Effector memory CD4-positive, alpha-beta T cell (primary cell): ENCODE data around the gene MMP15.

Source experiments
- DNase-seq, 3 donors: peaks; one replicate each; pipeline ENCODE4 v3.0.0-alpha.2; 2020
- H3K27ac ChIP-seq: 2 replicates; pipeline ENCODE4 v1.7.0; 2013; ENCODE audit warnings: mild to moderate bottlenecking, low read length, moderate library complexity; ENCODE audit not compliant: insufficient read depth, poor library complexity, severe bottlenecking
- H3K27me3 ChIP-seq: replicated peaks from 2 replicates; pipeline ENCODE4 v1.7.0; 2013; ENCODE audit warnings: mild to moderate bottlenecking, low read length; ENCODE audit not compliant: insufficient read depth, control insufficient read depth, poor library complexity, severe bottlenecking
- H3K36me3 ChIP-seq: 2 replicates; pipeline ENCODE4 v1.7.0; 2013; ENCODE audit warnings: mild to moderate bottlenecking, low read length, moderate library complexity; ENCODE audit not compliant: control insufficient read depth, insufficient read depth
- H3K4me1 ChIP-seq: 2 replicates; pipeline ENCODE4 v1.7.0; 2013; ENCODE audit warnings: low read length, mild to moderate bottlenecking; ENCODE audit not compliant: control insufficient read depth, insufficient read depth, poor library complexity, severe bottlenecking
- H3K4me3 ChIP-seq: 2 replicates; pipeline ENCODE4 v1.7.0; 2013; ENCODE audit warnings: low read length, low read depth, mild to moderate bottlenecking; ENCODE audit not compliant: insufficient read depth, poor library complexity, severe bottlenecking
- H3K9me3 ChIP-seq: 2 replicates; pipeline ENCODE4 v1.7.0; 2013; ENCODE audit warnings: mild to moderate bottlenecking, low read length, moderate library complexity; ENCODE audit not compliant: control insufficient read depth

MMP15 gene

DNA sequence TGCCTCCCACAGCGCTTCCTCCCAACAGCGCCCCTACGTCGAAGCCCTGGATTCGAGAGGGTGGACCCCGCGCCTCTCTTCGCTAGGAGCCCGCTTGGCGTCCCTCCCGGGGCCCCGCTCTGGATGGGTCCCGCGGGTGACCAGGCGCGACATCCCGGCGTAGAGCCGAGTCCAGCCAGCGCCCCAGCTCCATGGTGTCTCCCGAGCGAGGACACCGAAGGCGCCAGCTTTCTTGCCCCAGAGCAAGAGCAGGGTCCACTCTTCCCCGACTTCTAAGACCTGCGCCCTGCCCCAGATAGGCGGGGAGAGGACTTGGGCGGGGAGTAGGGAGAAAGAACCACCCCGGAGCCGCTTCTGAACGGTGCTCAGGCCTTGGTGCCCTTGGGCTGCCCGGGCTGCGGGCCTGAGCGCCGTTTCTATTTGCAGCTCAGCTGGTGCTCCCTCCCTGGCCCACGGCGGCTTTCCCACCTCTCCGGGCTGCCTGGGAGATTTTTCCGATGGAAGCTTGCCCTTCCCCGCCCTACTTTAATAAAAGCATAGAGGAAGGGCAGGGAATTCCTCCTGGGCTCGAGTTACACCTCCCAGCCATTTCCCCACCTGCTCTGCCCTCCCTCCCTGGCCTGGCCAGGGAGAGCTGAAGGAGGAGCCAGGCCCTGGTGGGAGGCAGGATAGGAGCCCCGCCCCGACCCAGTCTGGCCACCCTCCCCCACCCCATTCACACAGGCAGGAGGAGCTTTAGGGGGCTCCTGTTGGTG lies 1.8 kb downstream of the MMP15 start:
- Histone ChIP-seq H3K36me3 (no peaks in the 10 kb centered on the region), H3K9me3 (no peaks in the 10 kb centered on the region), H3K4me1 (peaks cover 21% of the 10 kb centered on the region), H3K27ac (no peak overlapping the region), H3K27me3 (no peaks in the 10 kb centered on the region), H3K4me3 (peak overlapping the region; percentile 89)
- no peak for DNase-seq

DNA sequence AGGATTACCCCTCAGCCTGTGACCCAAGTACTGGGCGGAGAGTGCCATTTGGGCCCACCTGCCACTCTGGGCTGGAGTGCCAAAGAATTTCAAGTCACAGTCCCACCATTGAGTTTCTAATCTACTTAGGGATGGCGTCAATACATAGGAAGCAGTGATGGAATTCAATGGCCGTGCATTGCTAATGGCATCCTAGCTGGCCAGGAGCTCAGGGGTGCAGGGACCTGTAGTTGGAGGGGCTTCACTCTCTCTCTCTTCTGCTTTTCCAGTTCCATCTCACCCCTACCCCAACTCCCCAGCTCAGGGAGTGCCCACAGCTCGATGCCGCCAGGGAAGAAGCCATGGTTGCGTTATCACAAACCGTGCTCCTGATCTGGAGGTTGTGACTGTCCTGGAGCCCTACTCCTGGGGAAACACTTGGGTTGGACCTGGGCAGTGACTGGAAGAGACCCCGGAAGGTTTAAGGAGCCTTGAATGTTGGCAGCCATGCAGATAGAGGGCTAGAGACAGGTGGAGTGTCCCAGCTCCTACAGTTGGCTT lies 2.4 kb downstream of the MMP15 start:
- Histone ChIP-seq H3K4me3 (no peak overlapping the region), H3K4me1 (peaks cover 21% of the 10 kb centered on the region), H3K9me3 (no peaks in the 10 kb centered on the region)

DNA sequence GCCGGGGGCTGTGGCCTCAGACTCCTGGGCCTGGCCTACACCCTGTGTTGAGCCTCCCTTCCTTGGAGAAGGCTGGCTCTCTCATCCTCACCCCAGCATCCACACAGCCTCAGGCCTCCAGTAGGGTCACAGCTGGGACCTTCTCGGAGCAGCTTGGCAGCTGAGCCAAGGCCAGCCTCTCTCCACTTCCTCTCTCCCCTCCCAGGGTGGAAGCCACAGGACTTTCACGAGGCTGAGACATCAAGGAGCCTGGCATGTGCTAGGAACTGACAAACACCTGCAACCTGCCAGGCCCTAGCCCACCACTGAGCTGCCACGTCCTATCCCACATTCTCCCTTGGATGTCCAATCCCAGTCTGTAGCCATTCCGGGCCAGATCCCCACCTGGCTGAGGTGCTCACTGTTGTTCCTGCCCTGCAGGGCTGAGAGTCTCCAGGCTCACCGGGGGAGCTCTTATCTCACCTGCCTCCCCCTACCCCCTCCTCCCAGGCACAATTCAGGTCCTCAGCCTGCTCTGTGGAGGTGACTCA lies 3.1 kb downstream of the MMP15 start:
- DNase-seq = no peak
- H3K27me3 ChIP-seq = no peaks in the 10 kb centered on the region
- H3K36me3 ChIP-seq = no peaks in the 10 kb centered on the region
- no peak overlapping the region for H3K4me3 ChIP-seq
- H3K9me3 ChIP-seq = no peaks in the 10 kb centered on the region
- H3K4me1 ChIP-seq = peaks cover 21% of the 10 kb centered on the region
- no peak overlapping the region for H3K27ac ChIP-seq

More for the DNA sequence above, 2.4 kb downstream of the MMP15 start:
- DNase-seq = no peak
- no peak overlapping the region for H3K27ac ChIP-seq
- H3K27me3 ChIP-seq = no peaks in the 10 kb centered on the region
- no peaks in the 10 kb centered on the region for H3K36me3 ChIP-seq

DNA sequence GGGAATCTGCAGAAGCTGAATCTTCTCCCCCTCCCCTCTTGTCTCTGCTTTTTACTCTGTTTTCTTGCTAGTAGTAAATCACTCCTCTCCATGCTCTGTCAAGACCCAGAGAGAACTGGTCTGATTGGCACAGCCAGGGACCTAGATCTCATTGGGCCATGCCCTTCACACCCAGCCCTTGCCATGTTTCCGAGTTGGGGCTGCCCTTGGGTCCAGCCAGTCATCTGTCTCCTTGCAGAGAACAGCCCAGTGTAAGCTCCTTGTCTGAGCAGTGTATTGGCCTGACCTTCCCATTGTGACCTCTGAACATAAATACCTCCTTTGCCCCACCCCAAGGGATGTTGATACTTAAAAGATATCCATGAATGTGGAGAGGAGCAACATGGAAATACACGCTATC lies 3.9 kb downstream of the MMP15 start:
- Histone ChIP-seq H3K4me1 (peaks cover 21% of the 10 kb centered on the region), H3K27me3 (no peaks in the 10 kb centered on the region), H3K36me3 (no peaks in the 10 kb centered on the region), H3K4me3 (no peak overlapping the region), H3K27ac (no peak overlapping the region), H3K9me3 (no peaks in the 10 kb centered on the region)
- DNase-seq = no peak

DNA sequence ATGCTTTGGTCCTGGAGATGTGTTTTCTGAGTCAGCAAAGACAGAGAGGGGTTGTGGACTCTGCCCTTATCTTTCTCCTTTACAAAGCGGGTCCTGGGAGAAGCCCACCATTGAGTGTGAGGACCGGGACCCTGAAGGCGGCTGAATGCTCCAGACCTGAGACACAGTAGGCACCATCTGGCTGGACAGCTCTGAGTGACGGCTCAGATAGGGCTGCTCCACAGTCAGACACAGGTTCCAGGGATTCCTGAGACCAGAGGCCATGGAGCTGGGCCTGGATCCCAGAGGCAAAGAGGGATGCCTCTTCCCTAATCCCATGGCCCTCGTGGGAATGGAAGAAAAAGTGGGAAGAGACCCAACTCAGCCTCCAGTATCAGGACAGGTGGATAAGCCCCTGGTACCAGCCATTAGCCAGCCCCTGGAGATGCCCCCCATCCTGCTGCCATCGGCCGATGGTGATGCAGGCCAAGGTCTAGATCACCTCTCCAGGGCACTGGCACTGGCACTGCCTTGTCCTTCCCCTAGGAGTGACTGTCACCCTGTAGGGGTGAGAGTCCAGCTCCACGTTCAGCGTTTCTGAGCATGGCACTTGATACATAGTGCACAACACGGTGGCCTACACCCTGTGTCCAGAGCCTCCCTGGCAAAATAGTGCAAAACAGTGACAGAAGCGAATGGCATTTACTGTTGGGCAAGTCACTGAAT lies 4.7 kb downstream of the MMP15 start:
- H3K27ac ChIP-seq = no peak overlapping the region
- no peak for DNase-seq
- H3K27me3 ChIP-seq = no peaks in the 10 kb centered on the region
- no peaks in the 10 kb centered on the region for H3K9me3 ChIP-seq
- H3K36me3 ChIP-seq = no peaks in the 10 kb centered on the region
- H3K4me1 ChIP-seq = peaks cover 18% of the 10 kb centered on the region
- H3K4me3 ChIP-seq = no peak overlapping the region

DNA sequence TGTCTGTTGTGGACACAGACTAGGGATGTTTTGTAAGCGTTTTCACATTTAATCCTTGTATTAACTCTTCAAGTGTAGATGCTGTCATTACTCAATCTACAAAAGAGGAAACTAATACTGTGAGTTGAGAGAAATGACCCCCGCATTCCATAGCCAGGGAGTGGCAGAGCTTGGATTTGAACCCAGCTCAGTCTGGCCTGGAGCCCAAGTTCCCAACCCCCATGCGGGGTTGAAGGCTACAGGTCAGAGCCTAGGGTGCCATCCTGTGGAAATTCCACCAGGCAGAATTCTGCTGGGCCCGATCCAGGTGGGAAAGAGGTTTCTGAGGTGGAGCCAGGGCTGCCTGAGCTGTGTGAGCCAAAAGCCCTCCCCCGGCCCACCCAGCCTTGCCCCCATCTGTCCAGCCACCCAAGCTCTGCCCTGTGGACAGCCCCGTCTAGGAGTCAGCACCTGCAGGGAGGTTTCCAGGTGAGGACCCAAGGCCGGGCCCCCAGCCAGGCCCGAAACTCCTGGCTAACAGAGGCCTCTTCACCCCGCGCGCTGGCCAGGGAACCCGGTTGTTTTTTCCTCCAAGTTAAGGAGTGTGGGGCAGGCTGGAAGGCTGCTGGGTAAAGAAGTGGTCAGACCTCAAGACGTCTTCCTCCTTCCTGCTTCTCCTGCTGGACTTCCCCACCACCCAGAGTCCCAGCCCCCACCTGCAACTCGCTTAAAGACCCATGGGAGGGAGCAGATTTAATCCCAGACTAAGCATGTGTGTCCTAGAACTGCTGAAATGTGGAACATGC lies 5.7 kb downstream of the MMP15 start:
- Histone ChIP-seq H3K4me1 (peaks cover 13% of the 10 kb centered on the region), H3K9me3 (no peaks in the 10 kb centered on the region), H3K27ac (no peak overlapping the region), H3K36me3 (no peaks in the 10 kb centered on the region), H3K4me3 (no peak overlapping the region), H3K27me3 (no peaks in the 10 kb centered on the region)
- DNase-seq = no peak

DNA sequence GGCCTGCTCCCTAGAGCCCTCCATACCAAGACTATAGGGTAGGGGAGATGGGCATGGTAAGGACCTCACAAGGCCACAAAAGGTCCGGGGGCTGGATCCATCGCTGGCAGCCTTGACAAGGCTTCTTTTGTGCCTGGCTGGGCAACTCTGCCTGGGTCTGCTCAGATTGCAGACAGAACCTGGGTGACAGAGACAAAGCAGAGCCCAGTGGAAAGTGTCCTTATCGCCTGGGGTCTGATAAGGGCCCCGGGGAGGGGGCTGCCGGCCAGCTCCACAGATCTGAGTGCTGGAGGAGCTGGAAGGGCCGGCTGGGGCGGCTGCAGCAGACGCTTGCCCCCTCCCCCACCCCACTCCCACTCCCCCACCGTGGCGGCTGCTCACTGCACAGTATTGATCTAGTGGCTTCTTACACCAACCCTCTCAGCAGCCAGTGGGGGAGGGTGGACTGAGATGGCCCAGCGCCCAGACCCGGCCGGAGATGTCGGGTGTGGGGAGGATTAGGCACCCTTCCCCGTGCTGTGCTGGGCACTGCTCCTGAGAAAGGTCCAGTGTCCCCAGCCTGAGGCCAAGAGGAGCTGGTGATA lies 7.2 kb downstream of the MMP15 start:
- H3K9me3 ChIP-seq = no peaks in the 10 kb centered on the region
- H3K4me1 ChIP-seq = no peaks in the 10 kb centered on the region
- DNase-seq = no peak

DNA sequence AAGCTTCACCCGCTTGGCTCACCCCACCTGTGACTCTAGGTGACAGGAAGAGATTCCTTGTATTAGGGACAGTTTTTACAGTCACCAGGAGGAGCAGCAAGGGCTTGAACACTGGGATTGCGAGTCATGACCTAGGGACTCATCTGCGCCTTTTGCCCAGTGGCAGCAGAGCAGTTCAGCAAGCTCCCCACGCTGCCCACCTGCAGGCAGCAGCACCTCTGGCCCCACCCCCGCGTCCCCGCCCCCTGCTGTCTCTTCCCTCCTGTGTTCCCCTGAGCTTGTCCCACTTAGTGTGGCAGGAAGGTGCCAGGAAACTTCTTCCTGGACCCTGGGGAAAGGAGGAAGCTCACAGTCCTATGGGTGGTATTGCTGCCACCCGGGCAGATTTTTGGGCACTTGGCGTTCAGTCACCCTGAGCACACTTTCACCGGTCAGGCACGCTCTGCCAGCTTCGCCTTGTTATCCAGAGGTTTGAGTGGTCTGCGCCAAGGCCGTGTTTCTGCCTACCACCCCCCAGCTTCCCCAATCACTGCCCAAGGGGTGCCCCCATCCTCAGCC lies 8.7 kb downstream of the MMP15 start:
- Histone ChIP-seq H3K4me3 (no peak overlapping the region), H3K4me1 (no peaks in the 10 kb centered on the region), H3K36me3 (no peaks in the 10 kb centered on the region), H3K9me3 (no peaks in the 10 kb centered on the region), H3K27me3 (no peaks in the 10 kb centered on the region), H3K27ac (no peak overlapping the region)
- DNase-seq = no peak

More for the DNA sequence above, 7.2 kb downstream of the MMP15 start:
- Histone ChIP-seq H3K27me3 (no peaks in the 10 kb centered on the region), H3K27ac (no peak overlapping the region), H3K4me3 (no peak overlapping the region), H3K36me3 (no peaks in the 10 kb centered on the region)

DNA sequence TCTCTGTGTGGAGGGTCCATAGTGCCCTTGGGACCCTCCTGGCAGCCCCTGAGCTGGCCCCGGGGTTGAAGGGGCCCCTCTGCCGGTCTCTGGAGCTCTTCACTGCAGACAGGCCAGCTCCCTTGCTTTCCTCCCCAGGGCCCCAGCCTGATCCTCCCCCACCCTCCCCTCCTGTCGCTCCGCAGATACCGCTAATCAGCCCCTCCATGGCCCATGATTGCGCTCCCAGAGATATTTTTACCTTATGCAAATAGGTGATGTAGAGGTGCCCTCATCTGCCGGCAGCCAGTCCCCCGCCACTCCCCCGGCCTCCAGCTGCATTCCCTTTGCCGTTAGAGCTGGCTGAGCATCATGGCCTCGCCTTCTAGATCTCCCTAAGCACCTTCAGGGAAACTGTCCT lies 9.2 kb downstream of the MMP15 start:
- H3K4me3 ChIP-seq = no peak overlapping the region
- no peaks in the 10 kb centered on the region for H3K4me1 ChIP-seq
- no peaks in the 10 kb centered on the region for H3K27me3 ChIP-seq
- no peaks in the 10 kb centered on the region for H3K9me3 ChIP-seq
- no peak overlapping the region for H3K27ac ChIP-seq
- DNase-seq = no peak
- no peaks in the 10 kb centered on the region for H3K36me3 ChIP-seq
